Activated CD8-positive, alpha-beta memory T cell treated with anti-CD3 and anti-CD28 coated beads, Interleukin-2, amount 10 ng/mL, durations not matched to agents 7 days and 5 days (primary cell): ENCODE results near the gene STX19. TPM values are rescaled to one million over a fixed set of nuclear protein-coding genes. Genes with fewer than 3 reads are reported as not detected.
"Not testable (repeated sequence)": the region's sequence is repeated elsewhere in the genome, so short reads cannot be mapped to it uniquely, and the experiment has no call there.

Source experiments
- ATAC-seq: fragments of 150-1000 bp; cut with Tn5 transposase; one replicate; pipeline ENCODE4 v1.10.0; 2021; ENCODE audit warnings: moderate library complexity
- CTCF ChIA-PET: fragments of 350-600 bp; sonication (Branson Sonifier 250); formaldehyde crosslinking; loops from one replicate; lab custom pipeline; 2021; ENCODE audit warnings: antibody characterized with exemption; lab: Charles Lee
- DNase-seq: peaks from one replicate; pipeline ENCODE4 v3.0.0-alpha.2; 2020
- H3K27ac Mint-ChIP-seq: one replicate; pipeline ENCODE4 v1.8.0; 2021; ENCODE audit warnings: mild to moderate bottlenecking, mixed read lengths
- H3K27me3 Mint-ChIP-seq: one replicate; pipeline ENCODE4 v1.8.0; 2021; ENCODE audit warnings: mixed read lengths
- H3K36me3 Mint-ChIP-seq: one replicate; pipeline ENCODE4 v1.8.0; 2021; ENCODE audit warnings: mild to moderate bottlenecking, mixed read lengths
- H3K4me1 Mint-ChIP-seq: one replicate; pipeline ENCODE4 v1.8.0; 2021; ENCODE audit warnings: mixed read lengths
- H3K4me3 Mint-ChIP-seq: one replicate; pipeline ENCODE4 v1.8.0; 2021; ENCODE audit warnings: mild to moderate bottlenecking, moderate library complexity, mixed read lengths
- H3K9me3 Mint-ChIP-seq: one replicate; pipeline ENCODE4 v1.8.0; 2022; ENCODE audit warnings: low read depth, mixed read lengths
- total RNA-seq, 2 experiments: library from RNA; stranded (reverse); gene quantifications; one replicate each; pipeline ENCODE4 v1.2.3, GENCODE V29; 2021

The STX19 gene
- total RNA-seq, 2 experiments from 2014 or later, result not detected

DNA sequence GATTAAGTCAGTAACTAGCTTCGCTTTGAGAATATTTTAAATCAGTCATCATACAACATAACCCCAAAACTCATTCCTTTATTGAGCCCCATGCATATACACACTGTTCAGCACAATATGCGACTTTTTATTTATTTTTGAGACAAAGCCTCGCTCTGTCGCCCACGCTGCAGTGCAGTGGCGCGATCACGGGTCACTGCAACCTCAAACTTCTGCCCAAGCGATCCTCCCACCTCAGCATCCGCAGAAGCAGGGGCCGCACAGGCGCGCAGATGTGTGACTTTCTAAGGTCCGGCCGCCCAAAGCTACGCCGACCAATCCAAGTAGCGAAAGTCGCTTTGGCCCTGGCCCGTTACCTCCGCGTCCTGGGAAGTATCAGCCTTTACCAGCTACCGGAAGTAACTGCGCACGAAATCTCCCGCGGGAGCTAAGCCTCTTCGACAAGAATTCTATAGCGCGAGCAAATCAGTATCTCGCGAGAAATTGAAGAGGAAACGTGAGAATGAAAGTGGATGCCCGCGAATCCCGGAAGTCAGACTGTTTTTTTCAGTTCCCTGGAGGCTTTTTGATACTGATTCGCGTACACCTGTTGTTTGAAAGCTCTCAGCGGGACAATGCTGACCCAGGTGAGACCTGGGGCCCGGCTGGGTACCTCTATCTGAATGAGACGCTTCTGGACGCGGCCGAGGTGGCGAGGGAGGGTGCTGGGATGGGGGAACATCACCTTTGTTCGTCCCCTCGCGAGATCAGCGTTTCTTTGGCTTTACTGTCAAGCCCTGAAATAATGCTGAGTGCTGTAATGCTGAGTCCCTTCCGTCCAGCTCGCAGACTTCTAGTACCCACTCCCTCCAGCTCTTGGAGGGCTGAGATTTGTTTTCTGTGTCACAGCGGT lies 34.4 kb upstream of the STX19 start, which contains the start of the genes DHFR2 and NSUN3:
TSS of gene DHFR2 (minus strand) at position 404 of the 892 bp plus-strand sequence. CDS start 1,405 bp downstream, outside the sequence.
TSS of gene NSUN3 (plus strand) at position 549 of the 892 bp plus-strand sequence. CDS start at position 615, 66 bp downstream.
- H3K4me3 Mint-ChIP-seq, result peak within 1 kb of the TSS; percentile 97
- peaks cover 44% of the 10 kb centered on the region for H3K4me1 Mint-ChIP-seq
- CTCF ChIA-PET, result interaction anchor here (0.6 to 2.8 kb wide), 10 partner anchors 9 to 89 kb away, joined by 3 to 15 read pairs (median 4); partner anchors contain the start of genes ARL13B and PROS1

DNA sequence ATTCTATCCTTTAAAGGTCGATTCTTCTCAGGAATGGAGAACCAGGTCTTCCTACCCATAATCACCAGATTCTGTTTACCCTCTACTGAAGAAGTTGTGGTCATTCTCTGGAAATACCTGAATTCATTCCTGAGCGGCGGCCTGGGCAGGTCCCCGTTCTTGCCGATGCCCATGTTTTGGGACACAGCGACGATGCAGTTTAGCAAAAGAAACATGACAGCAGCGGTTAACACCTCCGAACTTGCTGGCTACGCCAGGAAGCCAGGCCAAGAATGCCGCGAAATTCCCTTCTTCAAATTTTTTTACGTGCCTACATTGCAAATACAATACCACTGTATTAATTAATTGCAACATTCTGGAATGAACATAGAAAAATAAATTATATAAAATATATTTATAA lies 32.9 kb upstream of the STX19 start:
- H3K4me1 Mint-ChIP-seq, result peaks cover 36% of the 10 kb centered on the region
- no peak overlapping the region for H3K4me3 Mint-ChIP-seq
- no peaks in the 10 kb centered on the region for H3K9me3 Mint-ChIP-seq
- ATAC-seq (no peak), DNase-seq (no peak)
- H3K27me3 Mint-ChIP-seq, result no peaks in the 10 kb centered on the region
- no peak overlapping the region for H3K27ac Mint-ChIP-seq
- peaks cover 41% of the 10 kb centered on the region for H3K36me3 Mint-ChIP-seq
- CTCF ChIA-PET, result interaction anchor here (1.6 kb wide), 1 partner anchor 11 kb away, joined by 3 read pairs; no protein-coding TSS in a partner anchor

More for the DNA sequence above, 34.4 kb upstream of the STX19 start, which contains the start of the genes DHFR2 and NSUN3:
- Mint-ChIP-seq H3K27me3 (no peaks in the 10 kb centered on the region), H3K9me3 (peaks cover 6% of the 10 kb centered on the region), H3K27ac (peak within 1 kb of the TSS; percentile 100), H3K36me3 (peaks cover 55% of the 10 kb centered on the region)
- ATAC-seq (peak; percentile 90), DNase-seq (peak; percentile 92)

DNA sequence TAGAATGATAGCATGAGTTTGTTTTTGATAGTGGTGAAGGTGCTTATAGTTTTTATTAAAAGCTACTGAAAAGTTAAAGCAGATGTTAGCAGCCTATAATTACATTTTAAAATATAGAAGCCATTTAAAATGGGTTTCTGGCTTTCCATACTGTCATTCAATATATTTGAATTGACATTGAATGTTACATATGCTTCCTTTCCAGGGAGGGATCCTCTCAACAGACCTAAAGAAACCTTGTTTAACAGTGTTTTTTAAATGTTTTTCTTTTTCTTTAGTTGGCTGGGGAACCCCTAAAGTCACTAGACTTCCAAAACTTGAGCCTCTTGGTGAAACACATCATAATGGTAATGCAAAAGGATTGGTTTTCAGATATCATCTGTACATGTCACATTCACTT lies 22.1 kb upstream of the STX19 start:
- no peak for ATAC-seq
- no peak overlapping the region for H3K4me3 Mint-ChIP-seq
- H3K36me3 Mint-ChIP-seq, result peaks cover 2% of the 10 kb centered on the region
- no peaks in the 10 kb centered on the region for H3K9me3 Mint-ChIP-seq
- H3K27me3 Mint-ChIP-seq, result no peaks in the 10 kb centered on the region
- H3K27ac Mint-ChIP-seq, result no peak overlapping the region
- no peak for DNase-seq
- CTCF ChIA-PET, result interaction anchor here (1.0 to 1.3 kb wide), 3 partner anchors 9 to 15 kb away, joined by 3 read pairs; partner anchors contain the start of gene DHFR2
- H3K4me1 Mint-ChIP-seq, result no peaks in the 10 kb centered on the region

DNA sequence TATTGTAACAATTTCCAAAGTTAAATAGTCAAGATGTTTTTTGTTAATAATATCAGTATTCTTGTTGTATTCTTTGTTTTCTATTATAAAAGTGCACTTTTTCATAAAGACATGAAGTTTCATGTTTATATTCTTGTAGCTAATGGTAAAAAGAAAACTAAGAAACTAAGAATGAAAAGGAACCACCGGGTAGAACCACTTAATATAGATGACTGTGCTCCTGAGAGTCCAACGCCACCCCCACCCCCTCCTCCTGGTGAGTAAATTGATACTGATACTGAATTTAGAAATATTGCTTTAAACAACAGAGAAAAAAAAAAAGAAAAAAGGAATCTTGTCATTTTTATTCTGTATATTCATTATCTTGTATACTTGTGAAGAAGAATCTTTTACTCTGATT lies 20.9 kb upstream of the STX19 start:
- DNase-seq (no peak), ATAC-seq (no peak)
- Mint-ChIP-seq H3K27me3 (no peaks in the 10 kb centered on the region), H3K9me3 (no peaks in the 10 kb centered on the region), H3K4me3 (no peak overlapping the region), H3K36me3 (peaks cover 10% of the 10 kb centered on the region), H3K4me1 (no peaks in the 10 kb centered on the region), H3K27ac (no peak overlapping the region)
- CTCF ChIA-PET, result no interaction called here

DNA sequence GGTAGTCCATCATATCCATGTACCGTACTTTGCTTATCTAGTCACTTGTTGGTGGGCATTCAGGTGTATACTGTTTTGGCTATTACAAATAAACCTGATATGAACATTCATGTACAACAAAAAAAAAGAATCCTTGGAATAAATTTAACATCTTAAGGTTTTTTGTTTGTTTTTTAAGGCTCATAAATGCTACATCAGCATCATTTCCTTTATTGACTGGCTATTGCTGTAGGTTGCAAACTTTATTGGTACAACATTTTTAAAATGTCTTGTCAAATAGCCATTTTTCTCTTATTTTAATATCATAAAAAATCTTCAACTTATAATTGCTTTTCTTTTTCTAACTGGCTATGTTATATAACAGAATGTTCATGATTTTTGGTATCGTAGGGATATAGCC lies 18.1 kb upstream of the STX19 start:
- DNase-seq, result no peak
- H3K27ac Mint-ChIP-seq, result no peak overlapping the region

DNA sequence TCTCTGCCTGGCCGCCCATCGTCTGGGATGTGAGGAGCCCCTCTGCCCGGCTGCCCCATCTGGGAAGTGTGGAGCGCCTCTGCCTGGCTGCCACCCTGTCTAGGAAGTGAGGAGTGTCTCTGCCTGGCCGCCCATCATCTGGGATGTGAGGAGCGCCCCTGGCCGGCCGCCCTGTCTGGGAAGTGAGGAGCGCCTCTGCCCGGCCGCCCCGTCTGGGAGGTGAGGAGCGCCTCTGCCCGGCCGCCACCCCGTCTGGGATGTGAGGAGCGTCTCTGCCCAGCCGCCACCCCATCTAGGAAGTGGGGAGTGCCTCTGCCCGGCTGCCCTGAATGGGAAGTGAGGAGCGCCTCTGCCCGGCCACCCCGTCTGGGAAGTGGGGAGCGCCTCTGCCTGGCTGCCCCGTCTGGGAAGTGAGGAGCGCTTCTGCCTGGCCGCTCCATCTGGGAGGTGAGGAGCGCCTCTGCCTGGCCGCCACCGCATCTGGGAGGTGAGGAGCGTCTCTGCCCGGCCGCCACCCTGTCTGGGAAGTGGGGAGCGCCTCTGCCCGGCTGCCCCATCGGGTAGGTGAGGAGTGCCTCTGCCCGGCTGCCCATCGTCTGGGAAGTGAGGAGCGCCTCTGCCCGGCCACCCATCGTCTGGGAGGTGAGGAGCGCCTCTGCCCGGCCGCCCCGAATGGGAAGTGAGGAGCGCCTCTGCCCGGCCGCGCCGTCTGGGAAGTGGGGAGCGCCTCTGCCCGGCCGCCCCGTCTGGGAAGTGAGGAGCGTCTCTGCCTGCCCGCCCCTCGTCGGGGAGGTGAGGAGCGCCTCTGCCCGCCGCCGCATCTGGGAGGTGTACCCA lies 15.9 kb upstream of the STX19 start:
- CTCF ChIA-PET, DNase-seq, H3K9me3 Mint-ChIP-seq, H3K4me3 Mint-ChIP-seq, H3K27me3 Mint-ChIP-seq, H3K27ac Mint-ChIP-seq, ATAC-seq, H3K4me1 Mint-ChIP-seq: not testable (repeated sequence)
- H3K36me3 Mint-ChIP-seq, result peaks cover 21% of the 10 kb centered on the region

More for the DNA sequence above, 18.1 kb upstream of the STX19 start:
- H3K4me1 Mint-ChIP-seq, result no peaks in the 10 kb centered on the region
- peaks cover 21% of the 10 kb centered on the region for H3K36me3 Mint-ChIP-seq
- no peak overlapping the region for H3K4me3 Mint-ChIP-seq
- H3K9me3 Mint-ChIP-seq, result no peaks in the 10 kb centered on the region
- ATAC-seq, result no peak
- H3K27me3 Mint-ChIP-seq, result no peaks in the 10 kb centered on the region
- CTCF ChIA-PET, result no interaction called here

DNA sequence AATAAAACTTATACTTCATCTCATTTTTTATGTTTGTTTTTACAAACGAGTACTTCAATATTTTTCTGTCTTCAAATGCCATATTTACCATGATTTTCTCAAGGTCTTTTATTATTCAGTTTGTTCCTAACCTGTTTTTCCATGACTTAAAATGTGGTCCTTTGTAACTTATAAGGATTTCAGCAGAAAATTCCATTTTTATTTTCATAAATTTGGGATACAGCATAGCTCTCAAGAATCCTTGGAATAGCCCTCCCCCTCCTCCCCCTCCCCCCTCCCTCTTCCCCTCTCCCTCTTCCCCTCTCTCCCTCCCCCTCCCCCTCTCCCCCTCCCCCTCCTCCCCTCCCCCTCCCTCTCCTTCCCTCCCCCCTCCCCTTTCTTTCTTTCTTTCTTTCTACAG lies 14.9 kb upstream of the STX19 start:
- no peaks in the 10 kb centered on the region for H3K4me1 Mint-ChIP-seq
- H3K27me3 Mint-ChIP-seq, result no peaks in the 10 kb centered on the region
- DNase-seq (no peak), ATAC-seq (no peak)
- H3K4me3 Mint-ChIP-seq, result no peak overlapping the region
- no peaks in the 10 kb centered on the region for H3K9me3 Mint-ChIP-seq
- peaks cover 21% of the 10 kb centered on the region for H3K36me3 Mint-ChIP-seq
- CTCF ChIA-PET, result no interaction called here
- no peak overlapping the region for H3K27ac Mint-ChIP-seq

DNA sequence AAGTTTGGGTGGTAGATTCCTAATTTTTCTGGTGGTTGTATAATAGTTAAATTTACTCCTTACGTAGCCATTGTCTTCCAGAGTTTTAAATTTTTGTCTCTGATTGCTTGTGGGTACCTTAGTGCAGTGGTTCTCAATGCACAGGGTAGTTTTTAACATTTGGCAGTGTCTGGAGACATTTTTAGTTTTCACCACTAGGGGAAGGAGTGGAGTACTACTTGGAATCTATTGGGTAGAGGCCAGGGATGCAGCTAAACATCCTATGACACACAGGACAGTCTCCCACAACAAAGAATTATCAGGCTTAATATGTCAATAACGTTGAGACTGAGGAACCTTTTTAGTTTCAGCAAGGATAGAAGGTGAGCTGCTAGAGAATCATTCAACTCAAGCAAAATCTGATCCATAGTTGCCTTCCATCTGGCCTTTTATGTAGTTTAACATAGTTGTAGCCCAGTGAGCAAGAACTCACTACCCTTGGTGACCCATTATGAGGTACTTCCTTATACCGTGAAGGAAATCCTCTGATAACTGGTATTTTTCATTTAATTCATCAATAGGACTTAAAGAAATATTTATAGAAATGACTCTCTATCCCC lies 8.6 kb upstream of the STX19 start:
- CTCF ChIA-PET, result interaction anchor here (0.7 to 1.8 kb wide), 3 partner anchors 21 to 29 kb away, joined by 3 to 6 read pairs (median 3); partner anchors contain the start of genes DHFR2 and NSUN3
- ATAC-seq, result peak; percentile 33
- Mint-ChIP-seq H3K36me3 (peaks cover 4% of the 10 kb centered on the region), H3K4me1 (no peaks in the 10 kb centered on the region), H3K27ac (no peak overlapping the region), H3K9me3 (no peaks in the 10 kb centered on the region), H3K4me3 (no peak overlapping the region), H3K27me3 (no peaks in the 10 kb centered on the region)
- DNase-seq, result no peak

DNA sequence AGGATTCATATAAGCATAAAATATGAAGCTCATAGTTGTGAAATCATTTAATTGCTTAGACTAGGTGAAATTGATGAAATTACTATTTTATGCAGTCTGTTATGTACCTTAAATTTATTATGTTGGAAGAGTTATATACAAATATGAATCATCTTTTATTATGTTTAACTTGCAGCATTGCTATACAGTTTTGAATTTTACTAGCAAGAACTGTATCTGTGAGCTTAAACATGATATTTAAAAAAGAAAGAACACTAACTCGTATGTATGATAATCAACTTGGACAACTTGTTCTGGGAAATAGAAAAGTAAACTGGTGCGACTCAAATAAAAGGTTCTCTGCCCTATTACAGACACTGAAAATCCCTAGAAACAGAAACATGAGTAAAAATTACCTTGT lies 1.8 kb downstream of the STX19 start:
- no peak for ATAC-seq
- Mint-ChIP-seq H3K4me1 (no peaks in the 10 kb centered on the region), H3K4me3 (no peak overlapping the region), H3K9me3 (no peaks in the 10 kb centered on the region), H3K36me3 (peaks cover 1% of the 10 kb centered on the region), H3K27me3 (no peaks in the 10 kb centered on the region), H3K27ac (no peak overlapping the region)
- no peak for DNase-seq
- CTCF ChIA-PET, result interaction anchor here (0.7 kb wide), 1 partner anchor 217 kb away, joined by 3 read pairs; no protein-coding TSS in a partner anchor

DNA sequence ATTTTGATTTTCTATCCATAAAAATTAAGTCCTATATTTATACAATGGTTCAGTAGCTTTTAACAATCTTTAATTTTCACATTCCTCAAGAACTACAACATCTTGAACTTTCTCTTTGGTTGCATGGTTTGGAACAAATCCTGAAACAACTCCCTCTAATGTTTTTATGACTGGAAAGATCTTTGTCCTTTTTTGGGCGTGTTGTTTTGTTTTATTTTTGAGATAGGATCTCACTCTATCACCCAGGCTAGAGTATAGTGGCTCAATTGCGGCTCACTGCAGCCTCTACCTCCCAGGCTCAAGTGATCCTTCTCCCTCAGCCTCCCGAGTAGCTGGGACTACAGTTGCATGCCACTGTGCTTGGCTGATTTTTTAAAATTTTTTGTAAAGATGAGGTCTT lies 4.0 kb downstream of the STX19 start:
- Mint-ChIP-seq H3K36me3 (peaks cover 3% of the 10 kb centered on the region), H3K9me3 (no peaks in the 10 kb centered on the region), H3K27ac (no peak overlapping the region), H3K4me1 (no peaks in the 10 kb centered on the region), H3K4me3 (no peak overlapping the region), H3K27me3 (no peaks in the 10 kb centered on the region)
- DNase-seq (no peak), ATAC-seq (no peak)
- CTCF ChIA-PET, result no interaction called here

DNA sequence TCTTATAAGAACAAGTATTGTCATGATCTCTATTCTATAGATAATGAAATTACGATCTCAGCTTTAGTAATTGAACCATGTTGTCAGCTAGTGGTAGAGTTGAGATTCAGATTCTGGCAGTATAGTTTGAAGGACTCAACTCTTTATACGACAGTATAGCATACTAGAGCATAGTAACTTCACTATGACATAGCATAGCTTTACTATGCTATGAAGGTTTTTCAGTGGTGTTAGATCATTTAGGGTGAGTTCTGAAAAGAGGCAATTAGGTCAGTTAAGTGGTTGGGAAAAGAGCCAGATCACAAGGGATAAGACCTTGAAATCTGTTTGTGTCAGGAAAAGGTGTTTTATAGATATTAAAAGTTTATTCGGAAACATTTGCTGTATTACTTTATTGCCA lies 8.1 kb downstream of the STX19 start:
- Mint-ChIP-seq H3K4me1 (no peaks in the 10 kb centered on the region), H3K27ac (no peak overlapping the region), H3K36me3 (peaks cover 8% of the 10 kb centered on the region), H3K9me3 (no peaks in the 10 kb centered on the region), H3K27me3 (no peaks in the 10 kb centered on the region), H3K4me3 (no peak overlapping the region)
- CTCF ChIA-PET, result no interaction called here
- DNase-seq (no peak), ATAC-seq (no peak)

DNA sequence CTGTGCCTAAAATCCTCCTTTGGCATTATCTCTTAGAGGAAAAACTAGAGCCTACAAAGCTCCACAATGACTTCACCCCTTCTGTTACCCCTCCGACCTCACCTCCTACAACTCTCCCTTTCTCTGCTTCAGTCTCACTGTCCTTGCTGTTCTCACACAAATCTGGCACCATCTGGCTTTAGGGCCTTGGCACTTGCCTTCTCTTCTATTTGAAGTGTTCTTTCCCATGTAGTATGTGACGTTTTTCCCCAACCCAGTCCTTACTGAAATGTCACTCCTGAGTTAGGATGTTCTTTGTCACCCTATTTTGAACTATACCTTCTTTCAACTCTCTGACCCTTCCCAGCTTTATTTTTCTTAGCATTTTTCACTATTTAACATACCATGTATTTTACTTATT lies 8.7 kb downstream of the STX19 start:
- Mint-ChIP-seq H3K27ac (no peak overlapping the region), H3K9me3 (no peaks in the 10 kb centered on the region), H3K36me3 (peaks cover 14% of the 10 kb centered on the region), H3K4me1 (peaks cover 4% of the 10 kb centered on the region), H3K4me3 (no peak overlapping the region), H3K27me3 (no peaks in the 10 kb centered on the region)
- ATAC-seq (no peak), DNase-seq (no peak)
- CTCF ChIA-PET, result interaction anchor here (0.7 to 0.9 kb wide), 2 partner anchors 20 to 43 kb away, joined by 3 to 5 read pairs; partner anchors contain the start of genes DHFR2 and NSUN3
